Muscle of leg (tissue), 16 donors: ENCODE data around the gene DCLK3. TPM values are rescaled to one million over a fixed set of nuclear protein-coding genes. Genes with fewer than 3 reads are reported as not detected.

ENCODE experiments used
- DNase-seq: peaks from one replicate; pipeline ENCODE4 v3.0.0; 2013
- H3K27ac ChIP-seq: one replicate; pipeline ENCODE4 v1.5.1; 2013; ENCODE audit warnings: mild to moderate bottlenecking, low read length, control low read depth
- H3K27me3 ChIP-seq: one replicate; pipeline ENCODE4 v1.6.1; 2013; ENCODE audit warnings: low read length; ENCODE audit not compliant: control insufficient read depth, insufficient read depth
- H3K36me3 ChIP-seq: one replicate; pipeline ENCODE4 v1.6.1; 2013; ENCODE audit warnings: low read length; ENCODE audit not compliant: control insufficient read depth, insufficient read depth
- H3K4me1 ChIP-seq: one replicate; pipeline ENCODE4 v1.6.1; 2013; ENCODE audit warnings: low read length; ENCODE audit not compliant: control insufficient read depth, insufficient read depth
- H3K4me3 ChIP-seq: one replicate; pipeline ENCODE4 v1.5.1; 2013; ENCODE audit warnings: low read length, control low read depth
- H3K9me3 ChIP-seq: replicated peaks from 2 replicates; pipeline ENCODE4 v1.6.1; 2013; ENCODE audit warnings: low read depth, low read length; ENCODE audit not compliant: control insufficient read depth
- WGBS: methylation state at CpG from one replicate; pipeline ENCODE4 v1.1.5; 2013; ENCODE audit warnings: missing lambda C conversion rate; ENCODE audit not compliant: insufficient coverage; 5-methylcytosine and 5-hydroxymethylcytosine counted together
- long read RNA-seq, 11 donors: transcript quantifications; one replicate each; lab custom pipeline, GENCODE V29; 2026
- polyA plus RNA-seq, 8 donors: library from polyadenylated mRNA; unstranded; fragments of 120-200 nt; gene quantifications; one replicate each; pipeline versions ENCODE4 v1.2.1 to v1.2.3, GENCODE V29; 2013; ENCODE audit warnings: inconsistent platforms in 1 of 8, low replicate concordance in 1 of 8; ENCODE audit not compliant: insufficient read length in 8 of 8, insufficient read depth in 1 of 8
- total RNA-seq: library from RNA; stranded (reverse); fragments of 120-200 nt; gene quantifications from one replicate; pipeline ENCODE4 v1.2.4, GENCODE V29; 2013

The DCLK3 gene
- total RNA-seq (2.2 TPM), polyA plus RNA-seq (1 to 10 TPM; 1.4 to 2.8 (median 2.6) TPM)
- long read RNA-seq, donor 1, full-length matches to known transcripts, result 1 of 1 reads
- long read RNA-seq, donor 1, partial matches to known transcripts, result 0 of 1 reads
- long read RNA-seq, donor 1, other reads (novel, unspliced or antisense), result 0 of 1 reads
- long read RNA-seq, donor 2, result 0 reads
- long read RNA-seq, donor 3, result 0 reads
- long read RNA-seq, donor 4, result 0 reads
- long read RNA-seq, donor 5, full-length matches to known transcripts, result 1 of 1 reads
- long read RNA-seq, donor 5, partial matches to known transcripts, result 0 of 1 reads
- long read RNA-seq, donor 5, other reads (novel, unspliced or antisense), result 0 of 1 reads
- long read RNA-seq, donor 6, full-length matches to known transcripts, result 2 of 2 reads
- long read RNA-seq, donor 6, partial matches to known transcripts, result 0 of 2 reads
- long read RNA-seq, donor 6, other reads (novel, unspliced or antisense), result 0 of 2 reads
- long read RNA-seq, donor 7, result 0 reads
- long read RNA-seq, donor 8, result 0 reads
- long read RNA-seq, donor 9, result 0 reads
- long read RNA-seq, donor 10, result 0 reads
- long read RNA-seq, donor 11, result 0 reads

DNA sequence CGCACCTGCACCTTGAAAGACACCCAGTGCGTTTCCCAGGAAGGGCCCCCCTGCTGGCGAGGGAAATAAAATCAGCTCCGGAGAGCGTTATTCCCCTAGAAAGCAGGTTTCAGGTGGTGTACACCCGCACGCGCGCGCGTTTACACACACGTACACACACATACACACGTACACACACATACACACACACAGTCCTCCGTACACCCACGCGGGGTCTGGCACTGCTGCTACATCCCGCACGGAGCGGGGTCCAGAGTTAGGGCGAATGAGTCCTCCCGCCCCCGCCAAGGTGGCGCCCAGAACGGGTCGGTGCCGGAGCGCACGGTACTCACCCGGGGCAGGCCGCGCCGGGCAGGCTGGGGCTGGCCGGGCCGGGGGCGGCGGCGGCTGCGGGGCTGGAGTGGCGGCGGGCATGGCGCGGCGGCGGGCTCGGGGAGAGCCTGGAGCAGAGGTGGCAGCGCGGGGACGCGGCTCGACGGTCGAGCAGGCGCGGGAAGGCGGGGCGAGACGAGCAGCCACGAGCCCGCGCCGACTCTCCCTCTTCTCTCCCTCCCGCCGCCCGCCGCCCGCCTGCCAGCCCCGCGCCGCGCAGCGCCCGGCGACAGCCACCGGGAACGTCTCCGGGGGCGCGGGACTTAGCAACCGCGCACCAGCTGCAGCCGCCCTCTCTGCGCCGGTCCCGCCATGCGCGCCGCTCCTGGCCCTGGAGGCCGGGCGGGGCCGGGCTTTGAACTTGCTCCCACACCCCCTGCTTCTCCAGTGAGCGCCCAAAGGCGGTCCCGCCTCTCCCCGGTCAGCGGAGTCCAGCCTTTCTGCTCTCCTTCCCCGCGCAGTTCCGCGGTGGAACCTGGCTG is at the start of gene DCLK3:
DCLK3 (minus strand) TSS at position 704 of the 854 bp plus-strand sequence; CDS start at position 414, 290 bp downstream.
- DNase-seq, result peak; percentile 43
- Histone ChIP-seq H3K9me3 (no peaks in the 10 kb centered on the region), H3K27me3 (peaks cover 31% of the 10 kb centered on the region), H3K4me3 (peak within 1 kb of the TSS; percentile 39), H3K36me3 (no peaks in the 10 kb centered on the region), H3K27ac (no peak within 1 kb of the TSS), H3K4me1 (peaks cover 7% of the 10 kb centered on the region)
- under 1% methylated on average over 99 of the region's 99 CpGs for WGBS

GRCh38 chr3:36813305-36813704 is 49.0 kb upstream of the DCLK3 start:
- H3K4me1 ChIP-seq, result peaks cover 14% of the 10 kb centered on the region
- H3K27me3 ChIP-seq, result no peaks in the 10 kb centered on the region
- H3K4me3 ChIP-seq, result no peak overlapping the region
- no peak for DNase-seq
- 76% methylated on average over 6 of the region's 6 CpGs for WGBS
- no peaks in the 10 kb centered on the region for H3K9me3 ChIP-seq
- H3K27ac ChIP-seq, result no peak overlapping the region
- H3K36me3 ChIP-seq, result no peaks in the 10 kb centered on the region

DNA sequence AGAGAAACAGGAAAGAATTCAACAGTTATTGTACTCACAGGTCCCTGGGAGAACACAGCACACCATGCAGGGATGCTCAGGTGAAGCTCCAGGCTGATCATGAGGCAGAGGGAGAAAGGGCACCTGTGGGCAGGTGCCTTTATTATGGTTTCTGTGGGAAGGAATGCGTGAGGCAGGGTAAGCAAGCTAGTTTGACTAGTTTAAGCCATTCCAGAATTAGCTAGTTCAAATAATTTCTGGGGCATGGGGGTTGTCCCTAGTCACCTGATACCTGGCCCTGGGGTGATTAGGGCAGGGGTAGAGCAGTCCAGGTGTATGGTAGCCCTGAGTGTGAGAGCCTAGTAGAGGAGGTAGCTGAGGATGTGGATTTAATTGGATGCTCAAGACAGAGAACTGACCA is 47.9 kb upstream of the DCLK3 start:
- 100% methylated on average over 1 of the region's 1 CpG for WGBS
- no peak for DNase-seq
- Histone ChIP-seq H3K27ac (no peak overlapping the region), H3K9me3 (no peaks in the 10 kb centered on the region), H3K27me3 (no peaks in the 10 kb centered on the region), H3K36me3 (no peaks in the 10 kb centered on the region), H3K4me3 (no peak overlapping the region), H3K4me1 (peaks cover 7% of the 10 kb centered on the region)

- DNase-seq, result no peak
- Histone ChIP-seq H3K27ac (no peak overlapping the region), H3K36me3 (no peaks in the 10 kb centered on the region), H3K27me3 (no peaks in the 10 kb centered on the region), H3K9me3 (no peaks in the 10 kb centered on the region), H3K4me3 (no peak overlapping the region), H3K4me1 (peaks cover 7% of the 10 kb centered on the region)
- no CpG with 5 or more reads among the region's 2 CpGs for WGBS
Measured at GRCh38 chr3:36811768-36812167, 47.4 kb upstream of the DCLK3 start.

DNA sequence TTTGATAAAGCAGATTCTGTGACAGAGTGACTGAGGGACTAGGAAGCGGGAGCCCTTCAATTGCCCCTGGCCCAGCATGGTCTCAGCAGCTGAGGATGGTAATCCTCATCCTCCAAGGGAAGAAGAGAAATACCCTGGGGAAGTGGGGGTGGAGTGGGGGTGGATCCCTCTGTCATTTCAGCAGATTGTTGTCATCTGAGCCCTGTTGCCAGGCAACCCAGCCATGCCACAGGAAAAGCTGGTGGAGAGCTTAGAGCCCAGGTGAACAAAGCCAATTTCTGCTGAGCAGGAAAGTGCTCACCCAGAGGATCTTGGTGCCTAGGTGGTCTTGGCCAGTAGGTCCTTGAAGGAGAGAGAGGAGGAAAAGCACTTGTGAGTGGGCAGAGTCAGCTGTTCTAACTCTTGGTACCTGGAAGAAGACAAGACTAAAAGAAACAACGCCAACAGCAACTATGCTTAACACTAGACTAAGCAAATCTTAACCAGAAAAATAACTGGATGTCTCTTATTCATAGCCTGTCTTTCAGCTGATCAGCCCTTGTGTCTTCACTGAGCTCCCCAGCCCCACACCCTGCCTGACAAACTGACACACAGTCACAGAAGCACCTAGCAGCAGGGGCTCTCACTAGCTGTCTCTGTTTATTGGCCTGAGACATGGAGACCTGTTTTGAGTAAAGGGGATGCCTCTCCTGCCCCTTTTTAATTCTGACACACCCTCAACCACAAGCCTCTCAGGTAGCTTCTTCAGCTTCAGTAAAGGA is 40.1 kb upstream of the DCLK3 start:
- Histone ChIP-seq H3K27ac (no peak overlapping the region), H3K27me3 (no peaks in the 10 kb centered on the region), H3K4me1 (no peaks in the 10 kb centered on the region), H3K4me3 (no peak overlapping the region), H3K9me3 (peaks cover 6% of the 10 kb centered on the region), H3K36me3 (no peaks in the 10 kb centered on the region)
- no peak for DNase-seq
- 100% methylated on average over 2 of the region's 2 CpGs for WGBS

- Histone ChIP-seq H3K36me3 (no peaks in the 10 kb centered on the region), H3K4me3 (no peak overlapping the region), H3K9me3 (peaks cover 6% of the 10 kb centered on the region), H3K27me3 (no peaks in the 10 kb centered on the region), H3K4me1 (no peaks in the 10 kb centered on the region), H3K27ac (no peak overlapping the region)
- no peak for DNase-seq
- WGBS, result 100% methylated on average over 3 of the region's 5 CpGs
Measured at GRCh38 chr3:36803091-36803791, 38.9 kb upstream of the DCLK3 start.

GRCh38 chr3:36800533-36801116 is 36.3 kb upstream of the DCLK3 start:
- H3K27ac ChIP-seq, result no peak overlapping the region
- H3K4me1 ChIP-seq, result no peaks in the 10 kb centered on the region
- H3K4me3 ChIP-seq, result no peak overlapping the region
- H3K9me3 ChIP-seq, result peaks cover 4% of the 10 kb centered on the region
- WGBS, result 66% methylated on average over 3 of the region's 3 CpGs
- DNase-seq, result no peak
- H3K36me3 ChIP-seq, result no peaks in the 10 kb centered on the region
- no peaks in the 10 kb centered on the region for H3K27me3 ChIP-seq

- no peak for DNase-seq
- H3K4me1 ChIP-seq, result no peaks in the 10 kb centered on the region
- no peaks in the 10 kb centered on the region for H3K9me3 ChIP-seq
Measured at GRCh38 chr3:36796881-36797280, 32.5 kb upstream of the DCLK3 start.

GRCh38 chr3:36796161-36796560 is 31.8 kb upstream of the DCLK3 start:
- no CpG with 5 or more reads among the region's 2 CpGs for WGBS
- no peaks in the 10 kb centered on the region for H3K27me3 ChIP-seq
- DNase-seq, result peak; percentile 81
- H3K4me3 ChIP-seq, result no peak overlapping the region
- no peaks in the 10 kb centered on the region for H3K4me1 ChIP-seq
- peak overlapping the region; percentile 22 for H3K27ac ChIP-seq
- no peaks in the 10 kb centered on the region for H3K9me3 ChIP-seq
- H3K36me3 ChIP-seq, result no peaks in the 10 kb centered on the region

More at GRCh38 chr3:36796881-36797280, 32.5 kb upstream of the DCLK3 start:
- H3K36me3 ChIP-seq, result no peaks in the 10 kb centered on the region
- H3K4me3 ChIP-seq, result no peak overlapping the region
- H3K27me3 ChIP-seq, result no peaks in the 10 kb centered on the region
- H3K27ac ChIP-seq, result no peak overlapping the region
